GM19324 (cell line): ENCODE data around the gene MRPS34.

Experiments
- ATAC-seq: cut with Tn5 transposase; IDR thresholded peaks from one replicate; pipeline ENCODE4 v1.9.1; 2021; ENCODE audit warnings: mild to moderate bottlenecking, moderate library complexity; ENCODE audit not compliant: unreplicated experiment, low FRiP score

Gene MRPS34

GRCh38 chr16:1732071-1732470, 40.9 kb downstream of the MRPS34 start:
- no peak for ATAC-seq

- ATAC-seq: no peak
Observed at GRCh38 chr16:1731603-1732002, 41.3 kb downstream of the MRPS34 start.

- no peak for ATAC-seq
Observed at GRCh38 chr16:1731073-1731472, 41.9 kb downstream of the MRPS34 start.

- no peak for ATAC-seq
Observed at GRCh38 chr16:1729445-1729844, 43.5 kb downstream of the MRPS34 start.

GRCh38 chr16:1729026-1729425, 43.9 kb downstream of the MRPS34 start:
- no peak for ATAC-seq

- no peak for ATAC-seq
Observed at GRCh38 chr16:1727651-1728624, 45.0 kb downstream of the MRPS34 start.

- ATAC-seq: no peak
Observed at GRCh38 chr16:1726661-1727502, 46.1 kb downstream of the MRPS34 start.

GRCh38 chr16:1724491-1724890, 48.4 kb downstream of the MRPS34 start:
- ATAC-seq: no peak

GRCh38 chr16:1723450-1724147, 49.3 kb downstream of the MRPS34 start:
- no peak for ATAC-seq
